ENCODE data around the gene SLMAP.

- TF ChIP-seq, protein P1, sequence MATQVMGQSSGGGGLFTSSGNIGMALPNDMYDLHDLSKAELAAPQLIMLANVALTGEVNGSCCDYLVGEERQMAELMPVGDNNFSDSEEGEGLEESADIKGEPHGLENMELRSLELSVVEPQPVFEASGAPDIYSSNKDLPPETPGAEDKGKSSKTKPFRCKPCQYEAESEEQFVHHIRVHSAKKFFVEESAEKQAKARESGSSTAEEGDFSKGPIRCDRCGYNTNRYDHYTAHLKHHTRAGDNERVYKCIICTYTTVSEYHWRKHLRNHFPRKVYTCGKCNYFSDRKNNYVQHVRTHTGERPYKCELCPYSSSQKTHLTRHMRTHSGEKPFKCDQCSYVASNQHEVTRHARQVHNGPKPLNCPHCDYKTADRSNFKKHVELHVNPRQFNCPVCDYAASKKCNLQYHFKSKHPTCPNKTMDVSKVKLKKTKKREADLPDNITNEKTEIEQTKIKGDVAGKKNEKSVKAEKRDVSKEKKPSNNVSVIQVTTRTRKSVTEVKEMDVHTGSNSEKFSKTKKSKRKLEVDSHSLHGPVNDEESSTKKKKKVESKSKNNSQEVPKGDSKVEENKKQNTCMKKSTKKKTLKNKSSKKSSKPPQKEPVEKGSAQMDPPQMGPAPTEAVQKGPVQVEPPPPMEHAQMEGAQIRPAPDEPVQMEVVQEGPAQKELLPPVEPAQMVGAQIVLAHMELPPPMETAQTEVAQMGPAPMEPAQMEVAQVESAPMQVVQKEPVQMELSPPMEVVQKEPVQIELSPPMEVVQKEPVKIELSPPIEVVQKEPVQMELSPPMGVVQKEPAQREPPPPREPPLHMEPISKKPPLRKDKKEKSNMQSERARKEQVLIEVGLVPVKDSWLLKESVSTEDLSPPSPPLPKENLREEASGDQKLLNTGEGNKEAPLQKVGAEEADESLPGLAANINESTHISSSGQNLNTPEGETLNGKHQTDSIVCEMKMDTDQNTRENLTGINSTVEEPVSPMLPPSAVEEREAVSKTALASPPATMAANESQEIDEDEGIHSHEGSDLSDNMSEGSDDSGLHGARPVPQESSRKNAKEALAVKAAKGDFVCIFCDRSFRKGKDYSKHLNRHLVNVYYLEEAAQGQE (IDR thresholded peaks at IDR 0.05; ENCODE audit: insufficient replicate concordance, low read depth): no peak
- TF ChIP-seq CTCF (IDR thresholded peaks at IDR 0.05; ENCODE audit: insufficient read depth, low read length) (no peak), POLR2AphosphoS5 (IDR thresholded peaks at IDR 0.05; ENCODE audit: low read depth) (no peak), GABPA (IDR thresholded peaks at IDR 0.05; ENCODE audit: low read depth) (no peak)
These were observed 221.7 kb downstream of the SLMAP start for GRCh38 chr3:57977818-57978235.

Data from HL-60 (cell line).